ENCODE measurements around the gene LRRC4B. TPM values are rescaled to one million over a fixed set of nuclear protein-coding genes. Genes with fewer than 3 reads are reported as not detected.

Gene LRRC4B
- total and polyA plus RNA-seq, 2 of the 13 experiments (the other 11 are each of a cell fraction or from before 2014, with no cell fraction given): not detected

DNA sequence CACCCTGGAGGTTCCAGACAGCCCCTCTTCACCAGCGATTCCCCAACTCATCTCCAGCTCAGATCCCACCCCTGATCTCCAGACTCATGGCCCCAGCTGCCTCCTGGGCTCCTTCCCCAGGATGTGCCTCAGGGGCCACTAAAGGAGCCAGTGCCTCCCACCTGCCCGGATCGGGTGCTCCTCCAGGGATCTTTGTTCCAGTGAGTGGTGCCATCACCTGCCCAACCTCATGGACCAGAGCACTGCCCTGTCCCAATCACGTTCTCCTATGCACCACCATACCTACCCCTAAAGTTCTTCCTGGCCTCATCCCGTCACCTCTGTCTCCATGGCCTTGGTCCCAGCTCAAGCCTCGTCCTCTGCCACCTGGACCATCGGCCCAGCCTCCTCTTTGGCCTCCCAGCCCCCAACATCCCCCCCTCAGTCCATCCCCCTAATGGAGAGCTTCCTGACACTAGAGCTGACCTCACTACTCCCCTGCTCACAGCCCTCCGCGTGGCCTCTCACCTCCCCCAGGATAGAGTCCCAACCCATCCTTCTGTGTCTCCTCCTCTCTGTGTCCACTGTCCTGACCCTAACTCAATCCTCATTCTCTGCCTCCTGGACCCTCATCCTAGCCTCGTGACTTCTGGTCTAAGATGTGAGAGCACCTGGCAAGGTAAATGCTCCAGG is 82.8 kb downstream of the LRRC4B start:
- Histone ChIP-seq H3K4me2 (ENCODE audit: low read depth, low read length) (no peak overlapping the region), H3K9me3 (ENCODE audit: low read length) (peaks cover 15% of the 10 kb centered on the region), H3K27me3 (ENCODE audit: control insufficient read depth in 1 of 2, insufficient read depth in 2 of 2, low read length in 2 of 2) (peaks cover 9 to 23% of the 10 kb centered on the region in 2 experiments; a peak in 4 of 5 replicates), H3K27ac (ENCODE audit: extremely low read length, insufficient read depth, low read length) (no peak overlapping the region), H3K36me3 (replicated peaks in 1 of 2; ENCODE audit: control insufficient read depth in 1 of 2, insufficient read depth in 2 of 2, low read length in 2 of 2) (no peaks in the 10 kb centered on the region), H4K20me1 (ENCODE audit: insufficient read depth, low read length) (no peaks in the 10 kb centered on the region), H3K4me3 (replicated peaks in 1 of 3; ENCODE audit: insufficient read depth in 1 of 3, low read depth in 2 of 3, low read length in 3 of 3) (no peak overlapping the region), H3K79me2 (ENCODE audit: insufficient read depth, low read length) (no peaks in the 10 kb centered on the region), H2AFZ (ENCODE audit: low read length) (no peak overlapping the region), H3K4me1 (ENCODE audit: insufficient read depth, low read length) (no peaks in the 10 kb centered on the region), H3K9ac (ENCODE audit: insufficient read depth, low read depth, low read length) (no peak overlapping the region)
- no peak for DNase-seq (ENCODE audit: low spot score)
- no peak for FAIRE-seq
- CTCF ChIA-PET (ENCODE audit: low intra/inter-chr PET ratio, low total read pairs): no interaction called here
- TF ChIP-seq SMYD3 (CRISPR knock-in tag; IDR thresholded peaks at IDR 0.05) (no peak), ZNF281 (CRISPR knock-in tag; IDR thresholded peaks at IDR 0.05; ENCODE audit: borderline replicate concordance) (no peak)
- 25% methylated on average over 8 of the region's 10 CpGs for WGBS (ENCODE audit: low lambda C conversion rate)
- no peak for ATAC-seq
- BruUV-seq (replicated peaks): no TSS peak
- in situ Hi-C loops (cut with HindIII; ENCODE audit: extremely low pct_ligation_motif_present, low pct_unique_long_range_greater_than_20kb) (no loop called here), intact Hi-C loops (cut with micrococcal nuclease; ENCODE audit: unreplicated experiment) (no loop called here)
- POLR2A ChIA-PET: no interaction called here

DNA sequence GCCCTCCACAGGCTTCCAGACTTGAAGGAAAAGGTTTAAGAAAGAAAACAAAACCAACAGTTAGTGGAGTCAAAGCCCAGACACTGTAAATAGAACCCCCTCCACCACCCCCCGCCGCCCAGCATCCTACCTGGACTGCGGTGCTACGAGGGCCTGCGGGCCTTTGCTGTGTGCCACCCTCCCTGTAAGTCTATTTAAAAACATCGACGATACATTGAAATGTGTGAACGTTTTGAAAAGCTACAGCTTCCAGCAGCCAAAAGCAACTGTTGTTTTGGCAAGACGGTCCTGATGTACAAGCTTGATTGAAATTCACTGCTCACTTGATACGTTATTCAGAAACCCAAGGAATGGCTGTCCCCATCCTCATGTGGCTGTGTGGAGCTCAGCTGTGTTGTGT is 85.3 kb downstream of the LRRC4B start:
- ChIA-PET CTCF (ENCODE audit: low intra/inter-chr PET ratio, low total read pairs) (no interaction called here), POLR2A (no interaction called here)
- no peak for ATAC-seq
- H3K36me3 ChIP-seq (replicated peaks in 1 of 2; ENCODE audit: control insufficient read depth in 1 of 2, insufficient read depth in 2 of 2, low read length in 2 of 2): no peaks in the 10 kb centered on the region
- no peaks in the 10 kb centered on the region for H3K4me1 ChIP-seq (ENCODE audit: insufficient read depth, low read length)
- BruUV-seq (replicated peaks): no TSS peak
- no peak overlapping the region for H3K27ac ChIP-seq (ENCODE audit: extremely low read length, insufficient read depth, low read length)
- H2AFZ ChIP-seq (ENCODE audit: low read length): no peak overlapping the region
- no peak for FAIRE-seq
- H3K27me3 ChIP-seq (ENCODE audit: control insufficient read depth in 1 of 2, insufficient read depth in 2 of 2, low read length in 2 of 2): peaks cover 6 to 14% of the 10 kb centered on the region in 2 experiments; a peak in 3 of 5 replicates
- no peak for DNase-seq (ENCODE audit: low spot score)
- H3K79me2 ChIP-seq (ENCODE audit: insufficient read depth, low read length): no peaks in the 10 kb centered on the region
- no peak overlapping the region for H3K4me2 ChIP-seq (ENCODE audit: low read depth, low read length)
- intact Hi-C loops (cut with micrococcal nuclease; ENCODE audit: unreplicated experiment) (no loop called here), in situ Hi-C loops (cut with HindIII; ENCODE audit: extremely low pct_ligation_motif_present, low pct_unique_long_range_greater_than_20kb) (no loop called here)
- no peak overlapping the region for H3K4me3 ChIP-seq (replicated peaks in 1 of 3; ENCODE audit: insufficient read depth in 1 of 3, low read depth in 2 of 3, low read length in 3 of 3)
- H4K20me1 ChIP-seq (ENCODE audit: insufficient read depth, low read length): no peaks in the 10 kb centered on the region
- peaks cover 15% of the 10 kb centered on the region for H3K9me3 ChIP-seq (ENCODE audit: low read length)
- WGBS (ENCODE audit: low lambda C conversion rate): 20% methylated on average over 9 of the region's 10 CpGs
- H3K9ac ChIP-seq (ENCODE audit: insufficient read depth, low read depth, low read length): no peak overlapping the region
- TF ChIP-seq FOXA1 (IDR thresholded peaks at IDR 0.05) (no peak), FOXA1 (CRISPR knock-in tag; IDR thresholded peaks at IDR 0.05) (no peak), NFKB2 (CRISPR knock-in tag; IDR thresholded peaks at IDR 0.05; ENCODE audit: borderline replicate concordance) (no peak), HHEX (CRISPR knock-in tag; IDR thresholded peaks at IDR 0.05) (no peak), REXO4 (CRISPR knock-in tag; IDR thresholded peaks at IDR 0.05; ENCODE audit: borderline replicate concordance) (no peak), MXD4 (CRISPR knock-in tag; IDR thresholded peaks at IDR 0.05) (no peak), ZNF781 (CRISPR knock-in tag; IDR thresholded peaks at IDR 0.05; ENCODE audit: borderline replicate concordance, not compliant biosample characterization) (no peak), TFDP2 (CRISPR knock-in tag; IDR thresholded peaks at IDR 0.05) (no peak), IRX3 (CRISPR knock-in tag; IDR thresholded peaks at IDR 0.05; ENCODE audit: borderline replicate concordance, low read depth) (no peak), ZNF331 (CRISPR knock-in tag; IDR thresholded peaks at IDR 0.05) (no peak), MEF2D (CRISPR knock-in tag; IDR thresholded peaks at IDR 0.05) (no peak), PTBP1 (IDR thresholded peaks at IDR 0.05; ENCODE audit: low read depth, low read length, poor library complexity, severe bottlenecking) (no peak), FOXJ3 (CRISPR knock-in tag; IDR thresholded peaks at IDR 0.05; ENCODE audit: borderline replicate concordance) (no peak)

All from HepG2 (cell line).